DMS79 treated with DMSO at 0.1 percent for 48 hours (cell line): ENCODE data around the gene TIPRL.
"Not testable (repeated sequence)": the region's sequence is repeated elsewhere in the genome, so short reads cannot be mapped to it uniquely, and the experiment has no call there.

Source experiments
- DNase-seq: peaks from one replicate; lab custom pipeline; 2025; lab: John Stamatoyannopoulos, UW

Gene TIPRL

GRCh38 chr1:168159251-168159650 lies 19.5 kb upstream of the TIPRL start:
- DNase-seq: no peak

GRCh38 chr1:168159979-168160378 lies 18.8 kb upstream of the TIPRL start:
- no peak for DNase-seq

GRCh38 chr1:168161459-168161858 lies 17.3 kb upstream of the TIPRL start:
- peak; percentile 11 for DNase-seq

- DNase-seq: no peak
These were observed 15.1 kb upstream of the TIPRL start for GRCh38 chr1:168163670-168164069.

GRCh38 chr1:168164771-168165170 lies 14.0 kb upstream of the TIPRL start:
- DNase-seq: no peak

GRCh38 chr1:168167806-168168205 lies 11.0 kb upstream of the TIPRL start:
- DNase-seq: no peak

GRCh38 chr1:168170564-168171508 lies 7.9 kb upstream of the TIPRL start:
- no peak for DNase-seq

- DNase-seq: no peak
These were observed 6.4 kb upstream of the TIPRL start for GRCh38 chr1:168172250-168172915.

- DNase-seq: no peak
These were observed 530 bp upstream of the TIPRL start for GRCh38 chr1:168178227-168178637.

- DNase-seq: peak; percentile 55
These were observed 831 bp downstream of the TIPRL start for GRCh38 chr1:168179438-168180147.

GRCh38 chr1:168180148-168180524 lies 1.4 kb downstream of the TIPRL start:
- DNase-seq: peak; percentile 42

- not testable (repeated sequence) for DNase-seq
These were observed 2.4 kb downstream of the TIPRL start for GRCh38 chr1:168181063-168181720.

GRCh38 chr1:168187177-168187576 lies 8.4 kb downstream of the TIPRL start:
- DNase-seq: no peak

- DNase-seq: peak; percentile 79
These were observed 11.6 kb downstream of the TIPRL start for GRCh38 chr1:168190403-168190802.

- DNase-seq: no peak
These were observed 16.7 kb downstream of the TIPRL start for GRCh38 chr1:168195199-168196135.

- no peak for DNase-seq
These were observed 20.3 kb downstream of the TIPRL start for GRCh38 chr1:168199056-168199455.

GRCh38 chr1:168202941-168203654 lies 24.3 kb downstream of the TIPRL start:
- DNase-seq: no peak

GRCh38 chr1:168206111-168206510 lies 27.3 kb downstream of the TIPRL start:
- DNase-seq: no peak

- DNase-seq: not testable (repeated sequence)
These were observed 28.9 kb downstream of the TIPRL start for GRCh38 chr1:168207673-168208072.

- DNase-seq: no peak
These were observed 31.6 kb downstream of the TIPRL start for GRCh38 chr1:168210312-168210711.
